ENCODE results near the gene ZNF789. TPM values are rescaled to one million over a fixed set of nuclear protein-coding genes. Genes with fewer than 3 reads are reported as not detected.

The ZNF789 gene
- total RNA-seq, 1 donor: 11.7 TPM

DNA sequence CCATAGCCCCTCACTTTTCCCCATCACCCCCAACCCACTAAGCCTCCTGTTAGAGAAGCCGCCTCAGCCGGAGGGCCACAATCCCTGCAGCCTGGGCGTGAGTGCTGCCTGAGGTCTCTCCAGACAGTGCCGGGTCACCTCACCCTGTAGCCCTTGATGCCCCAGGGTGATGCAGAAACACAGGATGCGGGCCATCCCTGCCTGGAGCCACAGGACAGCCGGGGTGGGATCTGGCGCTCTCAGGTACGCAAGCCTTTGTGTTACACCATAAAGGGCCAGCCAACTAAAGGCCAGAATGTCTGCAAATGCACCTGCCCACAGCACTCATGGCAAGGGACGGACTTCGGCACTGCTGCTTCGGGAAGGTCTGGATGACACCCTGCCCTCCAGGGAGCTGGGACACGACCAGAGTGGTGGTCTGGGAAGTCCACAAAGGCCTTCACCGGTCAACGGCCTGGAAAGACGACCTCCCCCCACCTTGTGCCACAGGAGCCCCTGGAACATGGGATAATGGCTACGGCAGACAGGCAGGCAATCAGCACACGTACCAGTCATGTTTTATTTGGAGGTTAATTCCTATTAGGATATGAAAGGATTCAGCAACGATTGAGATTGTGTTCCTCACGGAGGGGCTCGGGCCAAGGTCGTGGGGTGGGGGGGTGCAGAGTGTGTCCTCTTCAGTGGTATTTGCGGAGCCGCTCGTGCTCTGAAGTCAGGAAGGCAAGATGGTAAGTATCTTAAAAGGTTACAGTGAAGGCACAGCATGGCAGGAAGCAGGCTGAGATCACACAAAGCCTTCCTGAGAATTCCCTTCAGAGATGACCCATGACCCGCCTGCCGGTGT lies 14.8 kb upstream of the ZNF789 start:
- no peak overlapping the region for H3K4me3 ChIP-seq (ENCODE audit: low read depth, low read length)
- DNase-seq (ENCODE audit: low read depth): no peak
- TF ChIP-seq, protein P1, sequence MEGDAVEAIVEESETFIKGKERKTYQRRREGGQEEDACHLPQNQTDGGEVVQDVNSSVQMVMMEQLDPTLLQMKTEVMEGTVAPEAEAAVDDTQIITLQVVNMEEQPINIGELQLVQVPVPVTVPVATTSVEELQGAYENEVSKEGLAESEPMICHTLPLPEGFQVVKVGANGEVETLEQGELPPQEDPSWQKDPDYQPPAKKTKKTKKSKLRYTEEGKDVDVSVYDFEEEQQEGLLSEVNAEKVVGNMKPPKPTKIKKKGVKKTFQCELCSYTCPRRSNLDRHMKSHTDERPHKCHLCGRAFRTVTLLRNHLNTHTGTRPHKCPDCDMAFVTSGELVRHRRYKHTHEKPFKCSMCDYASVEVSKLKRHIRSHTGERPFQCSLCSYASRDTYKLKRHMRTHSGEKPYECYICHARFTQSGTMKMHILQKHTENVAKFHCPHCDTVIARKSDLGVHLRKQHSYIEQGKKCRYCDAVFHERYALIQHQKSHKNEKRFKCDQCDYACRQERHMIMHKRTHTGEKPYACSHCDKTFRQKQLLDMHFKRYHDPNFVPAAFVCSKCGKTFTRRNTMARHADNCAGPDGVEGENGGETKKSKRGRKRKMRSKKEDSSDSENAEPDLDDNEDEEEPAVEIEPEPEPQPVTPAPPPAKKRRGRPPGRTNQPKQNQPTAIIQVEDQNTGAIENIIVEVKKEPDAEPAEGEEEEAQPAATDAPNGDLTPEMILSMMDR (IDR thresholded peaks at IDR 0.05; ENCODE audit: insufficient read depth, low read depth, low read length): no peak

DNA sequence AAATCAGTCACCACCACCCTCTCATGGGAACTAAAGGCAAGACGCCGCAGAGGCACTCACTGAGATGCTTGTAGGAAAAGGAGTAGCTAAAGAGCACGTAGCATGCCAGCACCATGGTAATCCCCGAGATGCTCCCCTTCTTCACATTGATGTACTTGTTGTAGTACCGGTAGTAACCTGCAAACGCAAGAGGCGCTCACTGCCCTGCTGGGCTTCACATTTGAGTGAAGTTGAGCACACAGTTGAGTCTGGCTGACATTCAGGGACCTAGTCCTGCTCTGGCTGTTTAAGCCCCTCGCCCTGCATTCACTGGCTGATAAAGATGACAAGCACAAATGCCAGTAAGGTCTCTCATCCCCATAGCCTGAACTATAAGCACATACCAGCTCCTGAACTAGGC lies 13.6 kb upstream of the ZNF789 start:
- no peak overlapping the region for H3K4me3 ChIP-seq (ENCODE audit: low read depth, low read length)
- no peak for DNase-seq (ENCODE audit: low read depth)
- TF ChIP-seq, protein P1 (IDR thresholded peaks at IDR 0.05; ENCODE audit: insufficient read depth, low read depth, low read length): peak; percentile 42

DNA sequence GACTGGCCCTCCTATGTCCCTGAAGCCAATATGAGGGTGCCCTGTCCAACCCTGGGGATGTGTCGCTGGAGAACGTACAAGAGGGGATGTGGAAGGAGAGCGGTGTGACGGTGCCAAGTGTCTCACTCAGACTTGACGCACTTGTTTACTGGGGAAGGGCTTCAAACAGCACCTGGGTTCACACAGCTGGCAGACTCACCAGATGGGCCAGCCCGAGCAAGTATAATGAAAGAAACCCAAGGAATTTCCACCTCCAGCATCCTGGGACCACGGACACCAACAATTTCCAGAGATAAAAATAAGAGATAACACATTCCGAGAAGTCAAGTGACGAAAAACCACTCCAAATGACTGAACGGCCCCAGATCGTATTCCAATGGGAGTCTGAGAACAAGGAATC lies 12.0 kb upstream of the ZNF789 start:
- H3K4me3 ChIP-seq (ENCODE audit: low read depth, low read length): no peak overlapping the region
- TF ChIP-seq, protein P1 (IDR thresholded peaks at IDR 0.05; ENCODE audit: insufficient read depth, low read depth, low read length): no peak

DNA sequence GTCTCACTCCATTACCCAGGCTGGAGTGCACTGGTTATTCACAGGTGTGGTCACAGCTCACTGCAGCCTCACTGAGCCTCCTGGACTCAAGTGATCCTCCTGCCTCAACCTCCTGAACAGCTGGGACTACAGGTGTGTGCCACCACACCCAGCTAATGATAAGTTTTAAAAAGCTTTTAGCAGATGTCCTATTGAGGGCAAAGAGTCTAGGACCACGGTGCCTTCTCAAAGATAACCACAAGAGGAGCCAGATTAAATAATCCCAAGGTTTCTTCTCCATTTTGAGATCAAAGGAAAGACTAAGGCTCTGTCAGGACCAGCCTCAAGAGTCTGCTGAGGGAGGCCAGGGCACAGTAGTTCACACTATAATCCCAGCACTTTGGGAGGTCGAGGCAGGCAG lies 11.5 kb upstream of the ZNF789 start:
- TF ChIP-seq, protein P1 (IDR thresholded peaks at IDR 0.05; ENCODE audit: insufficient read depth, low read depth, low read length): no peak
- H3K4me3 ChIP-seq (ENCODE audit: low read depth, low read length): no peak overlapping the region
- DNase-seq (ENCODE audit: low read depth): no peak

More for the DNA sequence above, 12.0 kb upstream of the ZNF789 start:
- no peak for DNase-seq (ENCODE audit: low read depth)

DNA sequence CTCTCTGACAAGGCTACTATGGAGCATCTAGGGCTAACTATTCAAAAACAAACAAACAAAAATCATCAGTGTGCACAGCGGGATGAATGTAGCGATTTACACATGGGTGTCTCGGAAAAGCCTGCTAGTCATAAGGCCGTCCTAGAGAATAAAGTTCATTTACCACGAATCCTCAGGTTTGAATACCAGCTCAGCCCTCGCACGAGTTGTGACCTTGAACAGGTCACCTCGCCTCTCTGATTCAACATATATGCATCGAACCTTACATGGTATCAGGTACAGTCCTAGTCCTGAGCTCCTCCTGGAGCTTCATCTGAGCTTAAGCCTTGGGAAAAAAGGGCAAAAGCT lies 7.3 kb upstream of the ZNF789 start:
- peak overlapping the region; percentile 96 for H3K4me3 ChIP-seq (ENCODE audit: low read depth, low read length)
- TF ChIP-seq, protein P1 (IDR thresholded peaks at IDR 0.05; ENCODE audit: insufficient read depth, low read depth, low read length): no peak
- DNase-seq (ENCODE audit: low read depth): no peak

DNA sequence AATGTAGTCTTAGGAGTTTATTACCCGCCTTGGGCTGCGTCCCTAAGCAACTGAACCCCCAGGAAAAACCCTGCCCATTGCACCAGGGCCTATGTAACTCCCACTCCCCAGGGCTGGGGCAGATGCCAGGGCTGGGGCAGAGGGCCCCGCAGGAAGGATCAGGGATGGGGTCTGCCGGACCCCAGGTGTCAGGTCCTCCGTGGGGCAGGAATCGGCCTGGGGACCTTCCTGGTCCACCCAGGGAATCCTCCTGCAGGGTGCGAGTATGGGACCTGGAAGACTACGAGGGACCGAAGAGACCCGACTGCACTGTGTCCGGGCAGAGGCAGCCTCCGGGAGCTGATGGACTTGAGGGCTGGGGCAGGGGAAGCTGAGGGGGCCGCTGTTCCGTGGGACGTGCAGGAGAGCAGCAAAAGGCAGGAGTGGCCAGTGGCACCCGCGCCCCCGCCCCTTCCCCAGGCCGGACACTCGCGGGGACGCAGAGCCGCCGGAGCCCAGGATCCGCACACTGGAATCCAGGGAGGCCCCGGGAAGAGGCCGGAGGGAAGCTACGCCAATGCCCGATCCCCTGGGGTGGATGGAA lies 4.3 kb upstream of the ZNF789 start:
- no peak overlapping the region for H3K4me3 ChIP-seq (ENCODE audit: low read depth, low read length)
- TF ChIP-seq, protein P1 (IDR thresholded peaks at IDR 0.05; ENCODE audit: insufficient read depth, low read depth, low read length): no peak
- DNase-seq (ENCODE audit: low read depth): no peak

All from fibroblast of villous mesenchyme (primary cell).